GM21576 (cell line): ENCODE results near the gene ARL8B.
"Not testable (repeated sequence)": the region's sequence is repeated elsewhere in the genome, so short reads cannot be mapped to it uniquely, and the experiment has no call there.

Source experiments
- ATAC-seq: cut with Tn5 transposase; IDR thresholded peaks from one replicate; pipeline ENCODE4 v1.9.1; 2021; ENCODE audit warnings: mild to moderate bottlenecking, moderate library complexity; ENCODE audit not compliant: unreplicated experiment

ARL8B gene

GRCh38 chr3:5143464-5143863, 21.4 kb downstream of the ARL8B start:
- ATAC-seq, result no peak

- ATAC-seq, result no peak
Observed at GRCh38 chr3:5144316-5144994, 22.4 kb downstream of the ARL8B start.

GRCh38 chr3:5145120-5145519, 23.0 kb downstream of the ARL8B start:
- no peak for ATAC-seq

- ATAC-seq, result not testable (repeated sequence)
Observed at GRCh38 chr3:5147152-5147551, 25.1 kb downstream of the ARL8B start.

GRCh38 chr3:5149306-5149880, 27.3 kb downstream of the ARL8B start:
- no peak for ATAC-seq

GRCh38 chr3:5151586-5151985, 29.5 kb downstream of the ARL8B start:
- ATAC-seq, result peak; percentile 69

- ATAC-seq, result no peak
Observed at GRCh38 chr3:5153074-5153473, 31.0 kb downstream of the ARL8B start.

GRCh38 chr3:5155241-5155640, 33.1 kb downstream of the ARL8B start:
- ATAC-seq, result no peak

GRCh38 chr3:5160321-5160720, 38.2 kb downstream of the ARL8B start:
- no peak for ATAC-seq

- ATAC-seq, result no peak
Observed at GRCh38 chr3:5160940-5161858, 39.1 kb downstream of the ARL8B start.

GRCh38 chr3:5162102-5162501, 40.0 kb downstream of the ARL8B start:
- ATAC-seq, result no peak

GRCh38 chr3:5165698-5166097, 43.6 kb downstream of the ARL8B start:
- ATAC-seq, result no peak

GRCh38 chr3:5166846-5167245, 44.8 kb downstream of the ARL8B start:
- ATAC-seq, result no peak

GRCh38 chr3:5168110-5168509, 46.0 kb downstream of the ARL8B start:
- ATAC-seq, result no peak

GRCh38 chr3:5169807-5170206, 47.7 kb downstream of the ARL8B start:
- ATAC-seq, result no peak

- peak; percentile 48 for ATAC-seq
Observed at GRCh38 chr3:5170975-5171374, 48.9 kb downstream of the ARL8B start.

GRCh38 chr3:5172018-5172417, 49.9 kb downstream of the ARL8B start:
- no peak for ATAC-seq

GRCh38 chr3:5179036-5179435, 56.9 kb downstream of the ARL8B start:
- ATAC-seq, result not testable (repeated sequence)

- peak; percentile 76 for ATAC-seq
Observed at GRCh38 chr3:5181469-5182141, 59.5 kb downstream of the ARL8B start.

GRCh38 chr3:5183714-5184113, 61.6 kb downstream of the ARL8B start:
- not testable (repeated sequence) for ATAC-seq

- ATAC-seq, result no peak
Observed at GRCh38 chr3:5184499-5184898, 62.4 kb downstream of the ARL8B start.
